ENCODE results near the gene TNFSF15.
A peak's percentile ranks its signal among the peaks of the same experiment; 100 is the strongest.

Gene TNFSF15

DNA sequence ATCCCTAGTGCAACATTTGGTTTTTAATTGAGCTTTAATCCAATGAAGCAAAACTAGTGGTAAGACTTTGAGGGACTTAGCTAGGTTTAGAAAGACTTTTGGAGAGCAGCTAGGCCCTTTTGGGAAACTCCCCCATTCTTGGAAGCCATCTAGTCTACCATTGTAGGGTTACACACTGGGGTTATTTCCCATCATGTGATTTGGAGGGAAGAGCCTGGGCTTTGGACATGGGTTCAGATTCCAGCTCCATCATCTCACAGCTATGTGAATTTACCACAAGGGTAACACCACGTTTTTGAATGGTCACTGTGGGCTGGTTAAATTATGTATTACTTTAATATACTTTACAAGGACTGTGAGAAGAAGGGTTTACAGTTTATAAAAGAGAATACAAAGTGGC lies 18.3 kb upstream of the TNFSF15 start:
- DNase-seq: no peak

DNA sequence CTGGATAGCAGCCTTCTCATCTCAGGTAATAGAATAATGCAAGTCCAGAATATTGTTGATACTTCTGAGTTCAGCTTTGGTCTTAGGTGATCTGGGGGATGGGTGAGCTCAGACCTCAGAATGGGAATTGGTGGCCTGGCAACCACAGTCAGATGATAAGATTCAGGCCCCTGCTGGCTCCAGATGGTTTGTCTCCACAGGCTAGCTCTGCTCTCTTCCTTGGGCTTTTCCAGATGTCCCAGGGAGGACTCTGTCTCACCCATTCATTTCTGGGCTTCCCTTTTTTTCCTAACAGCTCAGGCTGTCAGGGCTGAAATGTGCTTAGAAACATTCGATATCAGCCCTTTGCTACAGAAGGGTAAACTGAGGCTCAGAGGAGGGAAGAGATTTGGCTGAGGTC lies 17.6 kb upstream of the TNFSF15 start:
- DNase-seq: no peak

DNA sequence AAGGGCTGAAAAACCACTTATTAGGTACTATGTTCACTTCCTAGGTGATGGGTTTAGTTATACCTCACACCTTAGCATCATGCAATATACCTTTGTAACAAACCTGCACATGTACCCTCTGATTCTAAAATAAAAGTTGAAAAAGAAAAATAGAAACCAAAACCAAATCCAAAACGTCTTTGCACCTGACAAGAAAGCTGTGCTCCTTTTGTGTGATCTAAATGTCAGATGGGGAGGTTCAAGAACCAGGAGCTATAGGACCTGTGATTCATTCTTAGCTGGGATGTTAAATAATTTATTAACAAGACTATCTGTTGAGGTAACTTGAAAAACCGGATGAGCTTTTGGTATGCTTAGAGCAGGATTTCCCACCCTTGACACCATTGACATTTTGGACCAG lies 16.9 kb upstream of the TNFSF15 start:
- no peak for DNase-seq

DNA sequence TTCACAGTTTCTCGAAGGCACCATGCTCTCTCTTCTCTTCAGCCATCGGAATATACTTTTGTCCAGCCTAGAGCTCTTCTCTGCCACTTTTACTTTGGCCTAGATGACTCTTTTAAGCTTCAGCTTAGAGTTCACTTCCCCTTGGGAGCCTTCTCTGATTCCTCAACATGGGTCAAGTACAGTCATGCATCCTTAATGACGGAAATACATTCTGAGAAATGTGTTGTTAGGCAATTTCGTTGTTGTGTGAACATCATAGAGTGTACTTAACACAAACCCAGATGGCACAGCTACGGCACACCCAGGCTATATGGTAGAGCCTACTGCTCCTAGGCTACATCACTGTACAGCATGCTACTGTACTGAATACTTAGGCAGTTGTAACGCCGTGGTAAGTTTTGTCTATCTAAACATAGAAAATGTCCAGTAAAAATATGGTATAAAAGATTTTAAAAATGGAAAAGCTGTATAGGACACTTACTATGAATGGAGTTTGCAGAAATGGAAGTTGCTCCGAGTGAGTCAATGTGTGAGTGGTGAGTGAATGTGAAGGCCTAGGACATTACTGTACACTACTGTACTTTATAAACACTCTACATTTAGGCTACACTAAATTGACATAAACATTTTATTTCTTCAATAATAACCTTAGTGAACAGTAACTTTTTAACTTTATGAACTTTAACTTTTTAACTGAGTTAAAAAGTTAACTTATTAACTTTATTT lies 15.1 kb upstream of the TNFSF15 start:
- DNase-seq: peak; percentile 93

DNA sequence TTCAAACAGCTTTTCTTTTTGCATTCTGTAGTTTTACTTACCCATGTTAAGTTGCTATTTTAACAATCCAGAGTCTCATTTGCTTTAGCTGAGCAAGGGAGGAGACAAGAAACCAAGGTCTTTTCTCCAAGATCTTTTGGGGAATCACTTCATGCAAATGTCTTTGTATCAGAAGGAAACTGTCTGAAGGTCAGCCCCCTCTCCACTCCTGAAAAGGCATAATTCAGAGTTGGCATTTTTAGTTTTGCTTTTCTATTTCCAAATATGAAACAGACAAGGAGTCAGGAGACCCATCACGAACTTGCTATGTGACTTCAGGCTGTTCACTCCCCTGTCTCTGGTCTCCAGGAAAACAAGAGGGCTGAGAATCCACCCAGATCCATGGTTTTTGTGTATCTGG lies 12.3 kb upstream of the TNFSF15 start:
- DNase-seq: no peak

DNA sequence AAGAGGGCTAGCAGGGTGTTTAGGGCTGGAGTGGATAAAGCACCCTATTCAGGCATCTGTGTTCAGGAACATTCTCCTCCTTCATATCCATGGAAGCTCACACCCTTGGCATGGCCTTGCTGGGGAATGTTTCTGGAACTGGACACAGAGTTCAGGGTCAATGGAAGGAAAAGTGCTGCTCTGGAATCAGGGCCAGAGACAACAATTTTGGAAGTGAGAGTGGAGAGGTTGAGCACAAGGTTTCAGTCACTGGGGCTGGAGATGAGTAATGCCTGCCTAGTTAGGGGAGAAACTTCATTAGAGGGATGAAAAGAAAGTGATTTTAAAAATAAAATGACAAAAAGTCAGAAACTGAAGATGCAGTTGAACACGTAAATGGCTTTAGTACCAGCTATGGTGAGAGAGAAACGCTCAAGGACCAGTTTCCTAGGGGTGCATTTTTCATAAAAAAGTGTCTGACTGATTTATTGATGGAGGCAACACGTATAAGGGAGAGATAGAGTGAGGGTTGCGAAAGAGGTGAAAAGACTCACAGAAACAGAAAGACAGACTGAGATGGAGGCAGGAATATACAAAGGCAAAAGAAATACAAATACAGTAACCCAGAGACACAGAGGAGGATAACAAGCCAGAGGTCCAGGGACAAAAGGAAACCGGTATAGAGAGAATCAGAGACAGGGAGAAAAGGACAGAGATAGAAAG lies 8.0 kb upstream of the TNFSF15 start:
- DNase-seq: no peak

DNA sequence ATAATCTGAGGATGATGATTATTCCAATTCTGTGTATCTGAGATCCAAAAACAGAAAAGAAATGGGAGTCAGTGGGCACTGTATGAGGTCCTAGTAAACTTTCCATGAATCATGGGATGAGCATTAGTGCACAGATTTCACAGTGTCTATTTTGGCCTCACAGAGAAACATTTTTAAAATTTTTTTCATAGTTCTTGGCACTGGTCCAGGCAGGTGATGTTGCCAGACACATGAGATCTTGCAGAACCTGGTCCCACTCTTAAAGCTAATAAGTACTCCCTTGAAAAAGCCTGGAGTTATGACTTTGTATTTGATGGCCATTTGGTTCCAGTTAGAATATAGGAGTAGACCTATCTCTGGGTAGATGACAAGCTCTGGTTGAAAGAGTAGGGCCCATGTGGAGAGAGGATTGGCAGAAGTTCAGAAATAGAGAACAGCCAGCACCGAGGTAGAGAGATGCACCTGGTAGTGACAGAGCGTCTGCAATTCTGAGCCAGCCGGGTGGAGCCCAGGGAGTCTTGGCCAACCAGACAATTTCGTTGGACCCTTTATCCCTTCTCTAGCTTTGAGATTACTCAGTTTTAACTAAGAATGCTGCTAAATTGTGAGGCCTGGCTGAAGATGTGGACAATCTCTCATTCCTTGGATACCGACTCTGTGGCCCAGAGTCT lies 6.3 kb upstream of the TNFSF15 start:
- no peak for DNase-seq

DNA sequence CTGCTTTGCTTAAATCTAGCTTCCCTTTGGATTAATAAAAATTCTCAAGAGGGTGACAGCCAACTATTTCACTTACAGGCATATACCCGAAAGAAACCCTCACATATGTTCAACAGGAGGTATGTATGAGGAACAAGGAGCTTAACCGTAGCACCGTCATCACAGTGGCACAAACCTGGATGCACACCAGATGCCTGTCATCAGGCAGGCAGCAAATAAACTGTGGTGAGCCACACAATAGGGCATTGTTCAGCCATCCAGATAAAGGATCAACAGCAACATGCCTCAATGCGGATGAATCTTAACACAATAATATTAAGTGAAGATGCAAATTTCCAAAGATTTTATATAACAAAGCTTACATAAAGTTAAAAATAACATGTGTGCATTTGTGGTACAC lies 5.5 kb upstream of the TNFSF15 start:
- no peak for DNase-seq

DNA sequence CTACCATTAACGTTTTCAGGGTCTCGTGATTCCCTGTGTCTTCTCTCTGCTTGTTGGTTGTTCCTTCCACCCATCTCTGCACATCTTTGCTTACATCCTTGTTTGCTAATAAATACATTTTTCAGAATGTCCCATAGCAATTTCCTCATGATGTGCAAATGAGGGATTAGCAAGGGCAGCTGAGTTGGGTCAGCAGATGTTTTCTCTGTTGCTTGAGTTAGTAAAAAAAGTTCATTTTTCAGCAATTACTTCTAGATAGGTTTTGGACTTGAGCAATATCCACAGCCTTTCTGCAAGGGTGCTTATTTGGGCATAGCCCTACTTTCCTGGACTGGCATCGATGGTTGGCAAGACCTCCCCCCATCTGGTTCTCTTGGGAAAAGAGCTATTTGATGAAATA lies 4.8 kb upstream of the TNFSF15 start:
- no peak for DNase-seq

DNA sequence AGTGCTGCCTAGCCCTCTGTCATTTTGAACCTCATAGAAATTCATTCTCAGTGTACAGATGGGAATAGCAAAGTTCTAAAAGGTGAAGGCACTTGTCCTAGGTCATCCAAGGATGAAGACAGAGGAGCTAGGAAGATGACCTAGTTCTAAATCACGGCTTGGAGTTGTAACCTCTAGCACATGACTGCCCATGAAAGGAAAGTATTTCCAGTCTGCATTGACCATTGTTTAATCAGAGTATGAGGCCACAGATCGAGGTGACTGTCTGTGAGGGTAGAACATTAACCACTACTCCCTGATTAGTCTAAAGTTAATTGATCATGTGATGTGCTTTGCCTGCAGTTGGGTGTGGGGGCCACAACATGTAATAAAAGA lies 674 bp upstream of the TNFSF15 start:
- DNase-seq: no peak

DNA sequence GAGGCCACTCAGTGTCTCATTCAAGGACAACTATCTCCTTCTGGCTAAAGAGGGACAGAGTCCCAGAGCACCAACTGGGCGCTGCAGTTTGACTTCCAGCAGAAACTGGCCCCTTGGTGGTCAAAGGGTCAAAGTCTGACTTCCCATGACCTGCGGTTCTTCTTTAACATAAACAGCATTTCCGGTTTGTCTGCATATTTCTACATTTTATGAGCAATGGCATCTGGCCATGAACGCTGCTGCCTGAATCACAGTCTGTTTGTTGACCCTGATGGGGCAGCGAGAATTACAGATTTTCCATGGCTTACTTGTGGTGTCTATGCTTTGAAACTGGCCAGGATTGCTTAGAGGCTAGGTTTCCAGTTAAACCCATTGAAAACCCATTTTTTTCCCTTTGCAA lies 1.3 kb downstream of the TNFSF15 start:
- DNase-seq: peak; percentile 27

DNA sequence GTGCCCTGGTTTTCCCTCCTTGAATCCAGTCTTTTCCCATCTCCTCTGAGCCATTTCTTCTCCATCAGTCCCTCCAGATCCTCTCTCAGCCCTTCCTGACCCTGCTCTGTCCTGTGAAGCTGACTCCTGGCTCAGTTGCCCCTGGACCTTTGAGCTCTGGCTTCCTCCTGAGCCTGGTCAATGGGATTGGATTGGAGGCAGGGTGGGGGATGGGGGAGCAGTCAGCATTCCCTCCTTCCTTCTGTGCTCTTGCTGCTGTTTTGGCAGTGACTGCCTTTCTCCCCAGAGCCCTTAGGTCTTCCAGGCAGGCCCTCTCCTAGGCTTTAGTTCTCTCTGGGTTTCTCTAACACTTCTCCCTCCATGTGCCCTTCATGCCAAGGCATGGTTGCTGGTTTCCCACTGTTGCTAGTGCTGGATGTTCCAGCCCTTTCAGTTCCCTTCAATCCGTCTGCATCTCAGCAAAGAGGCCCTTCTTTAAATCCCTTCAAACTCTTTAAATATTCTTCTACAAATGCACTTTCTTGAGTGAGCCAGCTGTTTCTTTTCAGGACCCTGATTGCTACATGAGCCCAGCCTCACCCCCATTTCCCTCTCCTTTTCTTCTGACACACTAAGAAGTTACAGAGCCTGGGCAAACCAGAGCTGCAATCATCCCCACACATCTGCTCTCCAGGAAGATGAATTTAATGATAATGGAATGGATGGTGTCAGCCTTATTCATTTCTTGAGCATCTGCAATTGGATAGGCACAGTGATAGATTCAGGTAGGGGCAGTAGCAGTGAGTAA lies 2.2 kb downstream of the TNFSF15 start:
- DNase-seq: no peak

DNA sequence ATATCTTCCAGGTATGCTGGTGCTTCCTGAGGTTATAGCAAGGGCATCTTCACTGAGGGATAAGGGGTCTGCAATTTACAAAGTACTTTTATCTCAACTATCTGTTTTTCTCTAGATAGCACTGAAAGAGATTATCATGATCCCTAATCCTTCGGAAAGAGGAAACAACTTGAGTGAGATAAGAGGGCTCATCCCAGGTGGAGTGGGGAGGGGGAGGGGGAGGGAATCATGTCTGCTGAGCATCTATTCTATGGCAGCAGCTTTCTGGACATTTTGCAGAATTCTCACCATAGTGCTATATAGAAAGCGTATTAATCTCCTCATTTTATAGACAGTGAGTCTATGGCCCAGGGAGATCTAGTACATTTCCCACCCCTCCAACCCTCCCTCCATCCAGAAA lies 5.9 kb downstream of the TNFSF15 start:
- DNase-seq: no peak

DNA sequence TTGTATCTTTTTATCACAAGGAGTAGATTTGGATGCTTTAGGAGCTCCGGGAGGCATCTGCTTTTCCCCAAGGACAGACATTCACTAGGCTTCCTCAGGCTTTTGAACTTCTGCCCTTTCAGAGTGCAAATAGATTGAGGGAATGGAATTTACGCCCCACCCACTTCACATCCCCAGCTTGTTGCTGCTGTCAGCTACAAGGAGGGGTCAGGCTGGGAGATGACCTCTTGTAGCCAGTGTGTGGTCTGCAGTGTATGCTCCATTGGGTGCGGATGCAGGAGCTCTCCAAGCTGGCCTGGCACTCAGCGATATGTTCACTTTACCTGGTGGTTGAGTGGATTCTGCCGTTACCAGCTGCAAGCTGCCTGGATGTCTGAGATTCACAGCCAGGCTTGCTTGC lies 6.4 kb downstream of the TNFSF15 start:
- no peak for DNase-seq

DNA sequence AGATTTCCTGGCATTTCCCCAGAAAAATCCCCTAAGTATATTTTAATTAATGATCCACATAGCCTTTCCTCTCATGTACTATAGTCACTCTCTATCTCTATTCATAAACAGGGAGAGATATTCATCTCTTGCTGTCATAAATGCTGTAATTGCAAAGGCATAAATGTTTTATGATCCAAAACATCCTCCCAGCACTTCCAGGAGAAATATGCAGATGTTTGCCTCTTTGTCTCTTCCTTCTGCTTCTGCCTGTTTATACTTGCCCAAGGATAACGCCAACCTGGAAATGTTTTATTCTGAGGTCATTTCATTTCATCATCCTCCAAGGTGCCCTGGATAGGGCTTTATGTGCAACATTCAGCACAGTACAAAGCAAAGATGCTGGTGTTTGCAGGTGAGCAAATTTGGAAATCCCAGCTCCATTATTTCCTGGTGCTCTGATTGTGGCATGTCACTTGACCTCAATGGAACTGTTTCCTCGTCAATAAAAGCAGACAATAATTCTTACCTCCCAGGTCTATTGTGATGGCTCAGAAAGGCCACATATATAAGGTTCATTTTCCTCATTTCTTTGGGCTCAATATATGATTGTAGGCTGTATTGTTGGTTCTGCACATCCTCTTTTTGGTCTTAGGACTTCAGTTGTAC lies 6.9 kb downstream of the TNFSF15 start:
- DNase-seq: no peak

DNA sequence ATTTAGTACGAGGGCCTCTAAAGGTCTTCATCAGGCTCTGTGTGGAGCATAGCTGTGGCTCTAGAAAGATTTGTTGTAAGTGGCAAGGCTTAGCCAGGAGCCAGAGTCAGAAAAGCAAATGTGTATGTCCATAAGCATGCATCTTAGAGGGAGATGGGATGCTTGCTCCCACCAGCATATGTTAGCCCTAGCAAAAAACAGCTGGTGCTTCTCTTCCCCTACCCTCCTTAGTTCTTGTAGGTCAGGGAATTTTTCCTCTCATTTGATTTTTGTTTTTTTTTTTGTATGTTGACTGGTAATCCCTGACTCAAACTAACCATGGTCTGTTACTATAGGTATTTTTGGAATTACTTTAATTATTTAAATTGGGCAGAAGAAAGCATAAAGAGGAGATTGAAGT lies 7.7 kb downstream of the TNFSF15 start:
- DNase-seq: no peak

DNA sequence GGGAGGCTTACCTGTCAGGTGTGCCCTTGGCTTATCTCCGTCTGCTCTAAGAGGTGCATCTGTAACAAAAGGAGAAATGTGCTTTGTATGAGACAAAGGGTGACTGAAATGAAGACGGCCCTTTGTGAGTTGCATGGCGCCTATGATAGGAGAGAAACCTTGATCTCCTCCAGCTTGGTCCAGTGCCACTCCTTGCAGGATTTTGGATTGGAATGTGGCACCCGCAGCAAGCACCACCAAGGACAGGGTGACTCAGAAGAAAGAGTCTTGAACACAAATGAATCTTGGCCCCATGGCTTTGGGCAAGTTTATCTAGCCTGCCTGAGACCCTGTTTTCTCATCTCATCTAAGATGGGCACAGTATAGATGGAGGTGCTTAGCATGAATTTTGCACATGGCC lies 13.4 kb downstream of the TNFSF15 start:
- DNase-seq: no peak

DNA sequence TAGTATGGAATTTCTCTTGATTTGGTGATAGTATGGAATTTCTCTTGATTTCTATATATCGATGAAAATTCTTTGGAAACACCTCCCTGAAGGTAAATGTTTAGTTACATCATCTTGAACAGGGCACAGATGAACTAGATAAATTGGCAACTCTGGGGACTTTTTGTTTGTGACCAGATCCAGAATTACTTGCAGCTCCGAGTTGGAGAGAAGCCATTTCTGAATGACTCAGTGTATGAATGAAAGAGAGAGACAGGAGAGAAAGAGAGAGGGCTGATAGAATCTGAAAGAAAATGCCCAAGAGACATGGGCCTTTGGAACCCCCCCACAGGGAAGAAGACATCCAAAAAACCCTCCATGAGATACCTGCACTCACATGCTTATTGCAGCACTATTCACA lies 14.1 kb downstream of the TNFSF15 start:
- DNase-seq: no peak

DNA sequence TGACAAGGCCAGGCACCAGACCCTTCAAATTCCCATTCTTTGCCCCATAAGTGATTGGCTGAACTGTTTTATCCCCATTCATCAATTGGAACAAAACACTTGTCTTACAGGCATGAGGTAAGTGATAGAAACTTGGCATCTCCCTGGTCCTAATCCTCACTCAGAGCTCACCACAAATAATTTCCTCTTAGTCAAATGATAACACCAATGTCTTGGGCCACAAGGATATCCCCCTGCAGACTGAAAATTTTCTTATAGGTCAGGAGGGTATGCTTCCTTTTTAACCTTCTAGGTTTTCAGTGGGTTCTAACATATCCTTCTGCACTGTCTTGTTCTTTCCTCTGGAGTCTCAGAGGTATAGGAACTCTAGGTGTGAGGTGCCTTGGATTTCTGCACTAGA lies 14.5 kb downstream of the TNFSF15 start:
- DNase-seq: no peak

DNA sequence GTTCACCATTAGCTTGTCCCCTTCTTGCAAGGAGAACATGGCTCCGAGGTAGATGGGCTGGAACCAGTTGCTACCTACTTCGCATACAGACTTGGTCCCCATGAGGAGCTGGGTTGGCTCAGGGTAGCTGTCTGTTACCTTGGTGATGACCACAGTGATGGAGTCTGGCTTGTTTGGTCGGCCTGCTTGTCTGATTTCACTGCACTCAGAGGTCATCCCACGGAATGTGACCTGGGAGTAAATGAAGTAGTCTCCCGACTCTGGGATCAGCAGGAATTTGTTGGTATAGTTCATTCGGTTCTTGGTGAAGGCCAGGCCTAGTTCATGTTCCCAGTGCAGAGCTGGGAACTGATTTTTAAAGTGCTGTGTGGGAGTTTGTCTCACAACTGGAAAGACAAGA lies 15.3 kb downstream of the TNFSF15 start:
- no peak for DNase-seq

DNA sequence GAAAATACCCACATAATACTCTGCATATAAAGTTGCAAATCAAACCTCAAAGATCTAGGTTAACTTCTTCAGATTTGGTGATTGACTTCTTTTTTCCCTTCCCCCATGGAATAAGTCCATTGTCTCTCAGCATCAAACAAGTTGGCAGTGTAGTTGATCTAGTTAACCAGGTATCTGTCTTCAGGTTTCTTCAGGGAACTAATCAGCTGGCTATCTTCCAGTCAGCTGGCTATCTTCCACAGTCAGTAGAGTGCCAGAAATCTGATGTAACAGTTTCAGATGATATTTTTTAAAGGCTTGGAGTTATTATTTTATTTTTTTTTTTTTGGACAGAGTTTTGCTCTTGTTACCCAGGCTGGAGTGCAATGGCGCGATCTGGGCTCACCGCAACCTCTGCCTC lies 16.8 kb downstream of the TNFSF15 start:
- DNase-seq: no peak

DNA sequence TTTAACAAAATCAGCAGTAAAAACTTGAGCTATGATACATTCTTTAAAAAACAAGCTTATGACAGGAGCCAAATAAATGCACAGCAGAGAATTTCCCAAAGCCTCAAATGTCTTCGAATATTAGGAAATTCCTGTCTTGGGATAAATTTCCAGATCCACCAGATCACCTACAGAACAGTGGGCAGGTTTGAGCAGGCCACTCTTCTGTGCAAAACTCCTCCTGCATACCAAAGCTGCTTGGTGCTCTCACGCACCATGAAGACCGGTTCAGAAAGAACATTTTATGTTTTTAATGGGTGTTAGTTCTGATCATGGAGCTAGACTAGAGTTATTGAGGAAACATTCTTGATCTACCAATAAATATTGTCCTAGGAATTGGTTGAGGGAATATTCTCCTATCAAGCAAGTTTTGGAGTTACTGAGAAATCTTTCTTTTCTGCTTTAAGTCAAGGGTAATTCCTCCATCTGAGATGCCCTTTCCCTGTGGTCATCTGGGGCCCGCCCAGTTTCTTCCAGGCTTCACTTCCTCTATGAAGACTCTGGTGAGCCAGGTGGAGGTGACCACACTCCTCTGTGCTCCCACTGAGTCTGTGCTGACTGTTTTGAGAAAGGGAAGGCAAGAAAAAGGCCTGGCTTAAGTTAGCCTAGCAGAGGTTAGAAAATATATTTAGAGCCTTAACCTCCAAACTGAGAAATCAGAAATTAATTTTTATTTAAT lies 17.9 kb downstream of the TNFSF15 start:
- no peak for DNase-seq

All from MV-4-11 (cell line).